GM03348 (cell line): ENCODE data around the gene INHBA.

Experiments used
- DNase-seq: peaks from one replicate; pipeline ENCODE4 v3.0.0; 2012; ENCODE audit warnings: low spot score

INHBA gene

DNA sequence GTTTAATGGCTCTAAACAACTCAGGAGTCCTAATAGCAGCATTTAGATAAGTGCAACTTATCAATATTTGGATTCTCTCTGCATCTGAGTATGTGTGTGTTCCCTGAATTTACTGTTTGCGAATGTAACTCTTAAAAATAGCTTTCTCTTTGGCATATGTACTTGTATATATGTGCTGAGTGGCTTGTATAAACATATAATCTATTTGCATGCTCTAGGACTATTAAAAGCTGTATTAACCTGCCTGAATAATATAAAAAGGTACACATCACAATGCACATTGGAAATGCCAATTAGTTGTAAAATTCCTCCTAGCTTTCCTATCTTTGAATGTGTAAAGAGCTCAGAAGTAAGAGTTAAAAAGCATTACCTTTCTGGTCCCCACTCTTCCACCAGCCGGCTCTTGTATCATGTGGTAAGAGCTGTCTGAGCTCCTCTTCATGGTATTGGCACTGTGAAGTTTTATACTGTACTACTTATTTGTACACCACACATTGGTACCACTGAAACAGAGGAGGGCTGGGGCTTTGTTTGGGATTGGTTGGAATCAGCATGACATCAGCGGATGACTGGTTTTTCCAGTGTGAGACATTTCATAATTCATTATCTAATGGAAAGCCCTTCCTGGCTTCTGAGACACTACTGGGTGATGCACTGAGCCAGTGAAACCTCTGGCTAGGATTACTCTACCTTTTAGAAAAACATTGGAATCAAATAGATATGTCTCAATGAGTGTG, at the start of gene INHBA:
INHBA (minus strand) TSS at position 456 of the 737 bp plus-strand sequence. CDS start 2,716 bp downstream, outside the sequence.
- DNase-seq: peak; percentile 83

DNA sequence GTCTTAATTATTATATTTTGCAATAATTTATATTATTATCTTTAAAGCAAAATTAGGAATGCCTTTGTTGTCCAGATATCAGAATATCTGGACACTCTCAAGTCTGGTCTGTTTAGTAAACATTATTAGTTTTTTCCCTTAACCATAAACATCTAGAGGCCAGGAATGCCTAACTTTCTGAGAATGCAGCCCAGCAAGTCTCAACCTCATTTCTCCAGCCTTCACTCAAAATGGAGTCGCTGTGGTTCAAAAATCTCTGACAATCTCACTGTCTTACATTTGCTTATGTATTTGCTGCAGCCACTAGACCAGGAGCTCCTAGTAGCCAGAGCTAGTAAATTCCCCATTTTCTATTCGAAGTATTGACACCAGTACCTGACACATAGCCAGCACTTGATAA, 49.7 kb upstream of the INHBA start:
- no peak for DNase-seq

DNA sequence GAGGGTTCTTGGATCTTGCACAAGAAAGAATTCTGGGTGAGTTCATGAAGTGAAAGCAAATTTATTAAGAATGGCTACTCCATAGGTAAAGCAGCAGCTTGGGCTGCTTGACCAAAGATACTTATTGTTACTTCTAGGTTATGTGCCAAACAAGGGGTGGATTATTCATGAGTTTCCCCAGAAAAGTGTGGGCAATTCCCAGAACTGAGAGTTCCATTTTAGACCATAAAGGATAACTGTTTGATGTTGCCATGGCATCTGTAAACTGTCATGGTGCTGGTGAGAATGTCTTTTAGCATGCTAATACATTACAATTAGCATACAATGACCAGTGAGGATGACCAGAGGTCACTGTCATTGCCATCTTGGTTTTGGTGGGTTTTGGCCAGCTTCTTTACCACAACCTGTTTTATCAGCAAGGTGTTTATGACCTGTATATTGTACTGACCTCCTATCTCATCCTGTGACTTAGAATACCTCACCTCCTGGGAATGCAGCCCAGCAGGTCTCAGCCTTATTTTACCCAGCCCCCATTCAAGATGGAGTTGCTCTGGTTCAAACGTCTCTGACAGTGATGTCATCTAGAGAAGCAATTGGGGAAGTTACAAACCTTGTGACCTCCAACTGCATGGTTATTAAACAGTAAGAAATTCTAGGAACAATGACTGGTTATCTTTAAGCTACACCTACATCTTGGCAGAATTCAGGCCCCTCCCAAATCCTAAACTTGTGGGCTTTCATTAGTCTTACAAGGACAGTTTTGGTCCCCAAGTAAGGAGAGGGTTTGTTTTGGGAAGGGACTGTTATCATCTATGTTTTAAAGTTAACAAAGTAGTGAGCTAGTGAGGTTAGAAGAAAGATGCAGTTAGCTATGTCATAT, 48.0 kb upstream of the INHBA start:
- no peak for DNase-seq

DNA sequence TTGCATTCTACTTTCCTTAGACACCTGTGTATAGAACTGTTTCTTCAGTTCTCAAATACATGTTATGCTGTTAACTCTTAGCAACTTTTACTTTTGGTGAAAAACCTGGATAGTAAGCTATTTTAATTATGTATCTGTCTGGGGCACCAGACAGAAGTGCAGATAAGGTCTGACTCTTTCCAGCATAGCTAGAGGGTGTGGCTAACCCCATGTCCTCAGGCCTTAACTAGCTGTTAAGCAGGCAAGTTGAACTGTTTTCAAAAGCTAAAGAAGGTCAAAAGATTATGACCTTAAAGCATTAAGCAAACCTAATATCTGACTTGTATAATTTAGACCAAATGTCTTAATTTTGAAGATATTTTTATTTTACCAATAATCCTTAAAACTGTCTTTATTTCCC, 45.1 kb upstream of the INHBA start:
- DNase-seq: no peak

DNA sequence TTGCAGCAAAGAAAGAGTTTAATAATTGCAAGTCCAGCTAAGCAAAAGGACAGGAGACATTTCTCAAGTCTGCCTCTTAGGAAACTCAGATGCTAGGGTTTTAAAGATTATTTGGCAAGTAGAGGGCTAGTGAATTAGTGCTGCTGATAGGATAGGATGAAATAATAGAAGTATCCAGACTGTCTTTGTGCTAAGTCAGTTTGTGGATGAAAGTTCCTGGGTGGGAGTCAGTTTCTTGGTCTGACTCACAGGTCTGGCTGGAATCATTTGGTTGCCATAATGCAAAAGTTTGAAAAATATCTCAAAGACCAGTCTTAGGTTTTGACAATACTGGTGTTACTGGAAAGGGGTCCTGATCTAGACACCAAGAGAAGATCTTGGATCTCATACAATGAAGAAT, 42.6 kb upstream of the INHBA start:
- DNase-seq: peak; percentile 22

DNA sequence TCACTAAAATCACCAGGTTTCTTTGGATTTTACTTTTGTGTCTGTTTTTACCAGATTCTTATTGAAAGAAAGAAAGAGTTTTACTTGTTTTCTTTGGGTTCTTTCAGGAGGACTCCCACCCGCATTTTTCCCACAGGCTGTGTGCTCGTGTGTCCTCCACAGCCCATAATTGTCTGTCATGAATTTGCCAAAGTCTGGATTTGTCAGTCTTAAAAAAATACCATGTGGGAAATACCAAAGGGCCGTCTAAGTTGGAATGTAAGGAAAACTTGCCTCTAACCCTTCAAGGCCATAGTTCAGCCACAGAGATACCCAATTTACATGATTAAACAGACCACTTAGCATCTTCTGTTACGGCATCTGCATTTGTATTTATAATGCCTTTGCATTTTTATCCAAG, 41.3 kb upstream of the INHBA start:
- DNase-seq: no peak

DNA sequence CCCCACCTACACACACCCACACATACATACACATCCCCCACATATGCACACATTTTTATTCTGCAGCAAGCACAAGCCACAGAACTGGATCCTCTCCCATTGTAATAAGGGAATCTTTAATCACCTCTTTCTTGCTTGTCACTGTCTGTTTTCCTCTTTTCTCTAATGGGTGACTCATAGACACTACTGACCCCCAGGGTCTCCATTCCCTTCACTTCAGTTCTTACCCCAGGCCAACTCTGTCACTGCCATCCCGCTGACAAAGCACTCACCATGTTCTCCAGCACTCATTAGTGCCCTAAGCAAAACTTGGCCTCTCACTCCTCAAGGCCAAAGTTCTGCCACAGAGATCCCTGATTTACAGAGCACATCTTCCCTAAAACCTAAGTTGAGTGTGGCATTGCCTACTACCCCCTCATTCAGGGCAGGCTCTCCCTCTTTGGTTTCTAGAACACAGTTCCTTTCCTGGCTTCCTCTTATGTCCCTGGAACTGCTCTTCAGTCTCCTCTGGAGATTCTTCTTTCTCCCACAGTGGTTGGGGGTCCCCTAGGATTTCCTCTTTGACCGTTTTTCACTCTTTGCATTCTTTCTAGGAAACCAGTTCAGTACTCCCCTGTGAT, 39.6 kb upstream of the INHBA start:
- DNase-seq: no peak

DNA sequence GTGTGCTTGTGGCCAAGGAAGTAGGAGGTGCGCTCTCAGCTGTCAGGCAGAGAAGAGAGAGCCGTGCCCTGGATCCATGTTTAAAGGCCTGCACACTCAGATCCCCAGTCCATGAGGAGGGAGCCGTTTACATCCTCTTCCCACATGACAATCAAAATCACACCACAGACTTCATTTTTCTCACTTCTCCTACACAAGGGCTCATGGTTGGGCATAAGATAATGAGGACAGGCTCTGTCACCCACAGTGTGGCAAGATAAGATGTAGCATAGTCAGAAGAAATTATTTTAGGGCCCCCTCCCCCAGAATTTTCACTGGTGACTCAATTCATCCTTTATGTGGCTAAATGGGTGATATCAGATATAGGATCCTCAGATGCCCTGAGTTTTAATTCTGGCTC, 35.9 kb upstream of the INHBA start:
- DNase-seq: no peak

DNA sequence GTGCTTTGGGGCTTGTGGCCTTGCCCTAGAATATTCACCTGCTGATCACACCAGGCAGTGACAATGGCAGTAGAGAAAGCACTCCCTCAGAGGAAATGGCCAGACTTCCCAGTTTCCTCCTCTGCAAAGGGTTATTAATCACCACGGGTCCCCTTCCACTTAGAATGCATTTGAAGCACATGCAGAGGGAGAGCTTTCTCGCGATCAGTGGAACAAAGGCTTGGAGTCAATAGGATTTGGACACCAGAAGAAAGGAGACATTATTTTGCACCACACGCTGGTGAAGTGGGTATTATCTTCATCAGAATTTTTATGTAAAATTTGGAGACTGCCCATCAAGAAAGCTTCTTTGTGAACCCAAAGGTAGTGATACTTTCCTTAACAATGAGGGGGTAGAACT, 35.4 kb upstream of the INHBA start:
- DNase-seq: no peak

DNA sequence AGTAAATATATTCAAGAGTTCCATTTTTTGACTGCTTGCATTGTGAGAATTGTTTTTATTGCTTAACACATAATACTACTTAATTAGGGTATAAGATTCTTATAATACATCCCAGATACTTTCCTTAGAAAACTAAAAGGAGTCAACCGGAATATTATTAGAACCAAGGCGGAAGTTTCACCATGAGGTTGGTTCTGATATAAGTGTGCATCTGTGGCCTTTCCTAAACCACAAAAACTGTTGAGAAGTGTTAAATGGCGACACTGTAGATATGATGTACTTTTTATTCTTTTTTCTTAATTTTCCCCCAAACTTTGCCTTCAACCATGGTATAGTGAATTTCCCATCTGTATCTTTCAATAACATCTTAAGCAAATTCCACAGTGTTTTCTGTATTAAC, 32.3 kb upstream of the INHBA start:
- no peak for DNase-seq

DNA sequence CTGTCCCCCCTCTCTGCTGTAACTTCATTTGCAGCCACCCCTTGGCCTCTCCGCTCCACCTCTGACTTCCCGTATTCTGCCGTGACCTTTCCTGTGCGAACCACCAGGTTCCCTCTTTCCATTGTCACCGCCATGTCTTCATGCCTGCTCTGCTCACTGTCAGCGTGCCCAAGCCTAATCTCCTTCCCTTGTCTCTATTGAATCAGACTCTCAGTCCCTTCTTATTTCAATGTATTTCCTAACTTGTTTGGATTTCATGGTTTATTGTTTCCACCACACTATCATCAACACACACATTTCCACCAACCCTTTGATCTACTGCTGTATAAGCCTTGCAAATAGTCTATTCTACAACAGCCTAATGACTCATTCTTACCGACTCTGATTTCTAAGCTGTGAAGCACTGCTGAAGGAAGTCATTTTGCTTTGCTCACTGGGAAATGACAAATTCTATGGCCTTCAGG, 30.0 kb upstream of the INHBA start:
- DNase-seq: peak; percentile 33

DNA sequence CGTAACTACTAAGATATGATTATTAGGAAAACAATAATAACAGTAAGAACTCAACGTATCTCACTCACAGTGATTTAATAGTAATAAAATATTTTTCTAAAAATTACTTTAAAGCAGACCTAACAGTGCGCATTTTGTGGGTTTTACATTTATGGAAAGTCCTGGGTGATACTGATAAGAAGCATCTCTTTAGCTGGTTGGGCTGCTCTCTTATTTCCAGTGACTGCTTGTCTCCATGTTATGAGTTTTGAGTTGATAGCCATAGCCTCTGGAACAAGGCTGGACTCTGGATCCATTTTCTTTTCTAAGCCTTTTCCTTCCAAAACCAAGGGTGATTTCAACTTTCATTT, 29.5 kb upstream of the INHBA start:
- no peak for DNase-seq

DNA sequence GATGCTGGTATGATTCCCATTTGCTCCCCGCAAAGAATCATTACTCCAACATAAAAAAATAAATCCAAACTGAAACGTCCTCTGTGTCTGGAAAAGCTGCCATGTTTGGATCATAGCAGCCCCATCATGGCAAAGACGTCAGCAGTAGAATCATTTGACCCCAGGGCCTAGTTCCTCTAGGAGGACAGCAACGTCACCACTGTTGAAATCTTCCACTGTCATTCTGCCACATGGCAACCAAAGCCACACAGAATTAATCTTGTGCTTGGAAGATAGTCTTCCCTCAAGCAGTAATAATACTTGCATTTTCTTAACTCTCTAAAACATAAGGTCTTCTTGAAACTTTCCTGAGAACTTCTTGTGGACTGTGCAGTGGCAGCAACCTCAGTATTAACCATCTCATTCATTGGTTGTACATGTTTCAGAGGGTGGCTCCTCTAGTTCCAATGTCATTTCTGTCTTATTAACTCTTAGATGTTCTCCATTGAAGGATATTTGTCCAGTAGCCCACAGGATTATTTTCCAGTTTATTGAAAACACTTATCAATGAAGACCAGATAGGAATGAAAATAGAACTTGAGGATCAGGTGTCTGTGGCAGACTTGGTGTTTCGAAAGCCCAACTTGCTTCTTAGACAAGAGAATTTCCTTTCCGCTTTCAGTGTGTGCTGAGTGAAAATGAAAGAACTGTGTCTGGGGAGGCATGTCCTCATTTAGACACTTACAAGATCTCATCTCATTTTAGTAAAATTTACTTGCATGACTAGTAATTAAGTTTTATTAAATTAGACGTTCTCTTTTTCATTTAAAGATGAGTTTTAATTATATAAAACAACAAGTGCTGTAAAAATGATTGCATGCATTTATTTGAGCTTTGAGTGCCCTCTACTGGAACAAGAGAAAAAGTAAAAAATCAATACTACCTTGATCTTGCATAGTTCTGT, 28.9 kb upstream of the INHBA start:
- DNase-seq: peak; percentile 41

DNA sequence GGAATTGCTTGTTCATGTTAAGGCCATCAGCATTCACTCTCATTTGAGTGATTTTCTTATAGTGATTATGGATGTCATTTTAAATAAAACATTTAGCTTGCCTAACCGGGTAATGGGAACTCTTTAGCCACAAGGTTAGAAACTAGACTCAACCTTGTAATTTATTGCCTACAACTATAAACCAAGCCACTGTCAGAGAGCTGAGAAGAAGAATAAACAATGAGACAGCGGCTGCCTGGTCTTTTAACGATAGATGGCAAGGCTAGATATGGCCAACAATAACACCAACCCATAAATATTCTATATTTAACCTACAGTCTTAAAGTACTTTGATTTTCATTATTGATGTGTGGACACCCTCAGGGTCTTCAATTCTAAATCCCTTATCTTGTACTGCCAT, 27.8 kb upstream of the INHBA start:
- DNase-seq: no peak

DNA sequence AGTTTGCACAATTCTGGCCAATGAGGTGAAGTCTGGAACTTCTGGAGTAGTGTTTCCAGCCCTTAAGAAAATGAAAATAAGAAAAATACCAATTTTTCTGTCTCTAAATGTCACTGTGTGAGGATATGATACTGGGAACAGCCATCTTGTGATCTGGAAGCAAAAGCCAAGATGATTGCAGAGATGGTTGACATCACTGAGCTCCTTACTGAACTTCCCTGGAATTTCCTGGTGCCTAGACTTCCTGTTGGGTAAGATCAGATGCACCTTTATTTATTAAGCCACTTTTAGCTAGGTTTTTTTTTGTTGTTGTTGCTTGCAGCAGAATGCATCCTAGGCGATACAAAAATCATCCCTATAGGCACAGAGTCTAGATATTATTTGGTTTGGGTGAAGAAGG, 27.3 kb upstream of the INHBA start:
- no peak for DNase-seq

DNA sequence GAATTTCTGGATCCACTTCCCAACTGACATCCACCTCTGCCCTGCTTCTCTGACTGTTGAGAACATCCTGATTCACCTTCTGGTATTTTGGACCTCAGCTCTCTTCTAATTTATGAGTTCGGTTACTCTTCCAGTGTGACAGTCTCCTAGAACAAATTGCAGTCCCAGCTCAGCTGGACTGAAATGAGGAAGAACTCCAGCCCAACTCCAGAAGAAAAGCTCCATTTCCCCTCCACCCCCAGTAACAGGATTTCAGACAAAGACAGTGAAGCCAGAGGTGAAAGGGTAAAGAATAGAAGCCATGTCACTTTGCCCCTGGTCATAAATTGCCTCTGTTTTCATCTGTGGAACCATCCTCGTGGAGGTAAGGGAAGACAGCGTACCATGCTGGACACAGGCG, 26.2 kb upstream of the INHBA start:
- DNase-seq: no peak

DNA sequence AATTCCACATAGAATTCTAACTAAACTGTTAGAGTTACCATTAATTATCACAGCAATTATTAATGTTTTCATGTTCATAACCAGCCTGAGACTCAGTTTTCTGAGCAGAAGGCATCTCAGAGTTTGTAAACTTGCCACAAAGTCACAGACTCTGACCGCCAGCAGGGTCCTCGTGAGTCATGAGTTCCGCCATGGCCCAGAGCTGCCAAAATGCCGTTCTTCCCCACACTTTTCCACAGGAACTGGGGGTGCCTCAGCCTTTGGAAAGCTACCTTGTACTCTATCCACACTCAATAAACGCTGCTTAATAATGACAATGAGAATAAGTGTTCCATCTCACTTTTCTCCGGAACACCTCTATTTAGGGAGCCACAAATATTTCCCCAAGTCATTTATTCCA, 22.1 kb upstream of the INHBA start:
- DNase-seq: no peak

DNA sequence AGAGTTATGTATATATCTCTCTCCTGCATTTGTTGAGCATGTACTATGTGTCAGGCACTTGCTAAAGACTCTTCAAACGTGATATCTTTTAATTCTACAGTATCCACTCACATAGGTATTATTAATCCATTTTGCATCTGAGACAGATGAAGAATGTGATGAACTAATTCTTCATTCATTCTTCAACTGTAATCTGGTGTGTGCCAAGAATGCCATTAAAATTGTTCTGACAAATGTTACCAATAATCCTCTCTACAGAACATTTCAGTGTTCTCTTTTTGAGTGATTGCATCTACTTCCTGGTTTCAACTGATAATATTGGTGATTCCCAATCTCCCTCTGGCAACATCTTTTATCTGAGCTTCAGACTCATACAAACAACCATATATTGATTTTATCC, 18.0 kb upstream of the INHBA start:
- no peak for DNase-seq

DNA sequence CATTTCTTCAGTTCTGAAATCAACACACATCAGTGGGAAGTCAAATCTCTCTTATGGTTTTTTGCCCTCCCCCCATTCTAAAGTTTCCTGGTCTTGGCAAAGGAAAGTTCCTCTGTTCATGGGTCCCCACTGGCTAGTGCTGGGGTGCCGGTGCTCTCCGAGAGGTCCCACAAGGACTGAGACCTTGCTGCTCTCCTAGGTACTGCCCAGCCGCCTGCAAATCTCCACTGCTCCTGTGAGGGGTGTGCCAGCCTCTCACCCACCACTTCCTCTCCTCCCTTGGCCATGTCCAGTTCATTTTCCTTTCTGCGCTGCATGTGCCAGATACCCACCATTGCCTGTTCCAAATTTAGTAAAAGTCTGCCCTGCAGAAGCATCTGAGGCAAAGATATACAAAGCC, 17.2 kb upstream of the INHBA start:
- DNase-seq: no peak

DNA sequence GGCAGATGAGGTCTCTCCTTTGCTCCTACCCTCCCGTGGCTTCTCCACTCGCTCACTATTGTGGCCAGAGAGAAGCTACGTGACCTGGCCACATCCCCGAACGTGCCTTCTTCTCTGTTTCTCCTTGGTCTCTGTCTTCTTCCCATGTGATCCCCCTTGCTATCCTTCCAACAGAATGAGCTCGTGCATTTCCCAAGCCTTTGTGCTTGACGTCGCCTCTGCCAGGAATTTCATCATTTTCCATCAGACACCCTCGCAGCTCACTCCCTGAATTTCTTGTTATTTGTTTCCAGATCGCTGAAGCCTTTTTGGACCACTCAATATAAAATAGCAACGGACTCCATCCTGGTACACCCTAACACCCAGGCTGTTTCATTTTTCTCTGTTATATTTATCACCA, 13.8 kb upstream of the INHBA start:
- no peak for DNase-seq

DNA sequence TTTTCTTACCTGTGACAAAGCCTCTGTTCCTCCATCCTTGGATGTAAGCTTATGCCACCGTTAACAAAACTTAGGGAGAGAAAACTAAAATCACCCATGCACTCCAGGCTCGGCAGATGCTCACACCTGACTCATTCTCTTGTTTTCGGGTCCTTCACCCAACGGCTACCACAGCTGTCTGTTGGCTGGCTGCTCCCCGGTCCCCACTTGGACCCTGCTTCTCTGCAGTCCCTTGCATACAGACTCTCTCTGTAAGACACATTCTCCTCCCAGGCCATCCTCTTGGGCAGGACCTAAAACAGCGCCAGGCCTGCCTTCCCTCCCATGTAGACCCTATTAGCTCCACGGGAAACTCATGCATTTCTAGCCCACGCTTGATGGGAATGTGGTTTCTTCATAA, 12.1 kb upstream of the INHBA start:
- no peak for DNase-seq
